ENCODE data around the gene TMEM41B.

DNA sequence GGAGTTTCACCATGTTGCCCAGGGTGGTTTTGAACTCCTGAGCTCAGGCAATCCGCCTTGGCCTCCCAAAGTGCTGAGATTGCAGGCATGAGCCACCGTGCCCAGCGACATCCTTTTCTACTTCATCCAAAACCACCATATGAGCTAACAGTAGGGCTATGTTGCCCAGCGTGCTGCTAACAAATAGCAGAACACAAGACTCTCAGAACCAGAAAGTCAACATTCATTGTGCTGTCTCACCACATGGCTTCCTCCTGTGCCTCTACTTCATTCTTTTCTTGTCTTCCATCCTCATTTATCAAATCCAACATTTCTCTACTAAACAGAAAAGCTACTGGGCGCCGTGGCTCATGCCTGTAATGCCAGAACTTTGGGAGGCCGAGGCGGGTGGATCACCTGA lies 37.2 kb downstream of the TMEM41B start:
- TF ChIP-seq, protein P1, sequence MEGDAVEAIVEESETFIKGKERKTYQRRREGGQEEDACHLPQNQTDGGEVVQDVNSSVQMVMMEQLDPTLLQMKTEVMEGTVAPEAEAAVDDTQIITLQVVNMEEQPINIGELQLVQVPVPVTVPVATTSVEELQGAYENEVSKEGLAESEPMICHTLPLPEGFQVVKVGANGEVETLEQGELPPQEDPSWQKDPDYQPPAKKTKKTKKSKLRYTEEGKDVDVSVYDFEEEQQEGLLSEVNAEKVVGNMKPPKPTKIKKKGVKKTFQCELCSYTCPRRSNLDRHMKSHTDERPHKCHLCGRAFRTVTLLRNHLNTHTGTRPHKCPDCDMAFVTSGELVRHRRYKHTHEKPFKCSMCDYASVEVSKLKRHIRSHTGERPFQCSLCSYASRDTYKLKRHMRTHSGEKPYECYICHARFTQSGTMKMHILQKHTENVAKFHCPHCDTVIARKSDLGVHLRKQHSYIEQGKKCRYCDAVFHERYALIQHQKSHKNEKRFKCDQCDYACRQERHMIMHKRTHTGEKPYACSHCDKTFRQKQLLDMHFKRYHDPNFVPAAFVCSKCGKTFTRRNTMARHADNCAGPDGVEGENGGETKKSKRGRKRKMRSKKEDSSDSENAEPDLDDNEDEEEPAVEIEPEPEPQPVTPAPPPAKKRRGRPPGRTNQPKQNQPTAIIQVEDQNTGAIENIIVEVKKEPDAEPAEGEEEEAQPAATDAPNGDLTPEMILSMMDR (IDR thresholded peaks at IDR 0.05; ENCODE audit: insufficient read depth, low read length, poor library complexity, severe bottlenecking) = no peak
- TF ChIP-seq EZH2phosphoT487 (conservative IDR thresholded peaks at IDR 0.05; ENCODE audit: low read length) = no peak
